K562 (cell line): Measurements from ENCODE around the gene RASL10B. TPM values are rescaled to one million over a fixed set of nuclear protein-coding genes. Genes with fewer than 3 reads are reported as not detected.

ENCODE experiments used
- CBX2 ChIP-seq: fragments of 200-600 bp; sonication (generic); IDR thresholded peaks from one replicate; pipeline ENCODE4 v1.6.1; 2012; ENCODE audit warnings: mild to moderate bottlenecking, low read length, inconsistent platforms; ENCODE audit not compliant: insufficient read depth, poor library complexity, severe bottlenecking
- CTCFL ChIP-seq: IDR thresholded peaks from 2 replicates; pipeline ENCODE4 v1.6.1; 2011; ENCODE audit warnings: borderline replicate concordance, low read depth, mild to moderate bottlenecking, moderate library complexity, low read length; ENCODE audit not compliant: insufficient read depth, poor library complexity, severe bottlenecking
- DACH1 ChIP-seq: fragments of 450-650 bp; IDR thresholded peaks from 2 replicates; pipeline ENCODE4 v1.6.1; 2018; ENCODE audit not compliant: partially characterized antibody
- ETV1 ChIP-seq: fragments of 450-650 bp; conservative IDR thresholded peaks from 2 replicates; pipeline ENCODE4 v1.6.1; 2016; ENCODE audit warnings: missing genetic modification characterization, control low read depth, low read depth, missing compliant biosample characterization
- FIP1L1 ChIP-seq: fragments of 200-400 bp; formaldehyde crosslinking; IDR thresholded peaks from 2 replicates; pipeline ENCODE4 v1.6.1; 2018; ENCODE audit warnings: mild to moderate bottlenecking, low read depth, low read length; ENCODE audit not compliant: poor library complexity, severe bottlenecking
- HIVEP1 ChIP-seq: fragments of 250-450 bp; sonication (Bioruptor Pico); IDR thresholded peaks from 2 replicates; pipeline ENCODE4 v1.4.0; 2020; ENCODE audit warnings: mild to moderate bottlenecking
- KAT8 ChIP-seq: fragments of 450-650 bp; IDR thresholded peaks from 2 replicates; pipeline ENCODE4 v1.6.1; 2016; ENCODE audit warnings: low read depth, mild to moderate bottlenecking
- KLF16 ChIP-seq: IDR thresholded peaks from 2 replicates; pipeline ENCODE4 v1.6.1; 2016; ENCODE audit warnings: antibody characterized with exemption
- MCM7 ChIP-seq, 2 experiments: fragments of 450-650 bp; IDR thresholded peaks; 2 replicates each; pipeline ENCODE4 v1.6.1; 2016 to 2018
- NR2C2 ChIP-seq, 2 experiments: fragments of 200-800 bp in 1 of 2; sonication (Bioruptor generic) in 1 of 2; sonication (generic) in 1 of 2; formaldehyde crosslinking in 1 of 2; IDR thresholded peaks; 2 replicates each; pipeline versions ENCODE4 v1.6.1 to v1.8.0; 2016 to 2022; ENCODE audit warnings: mild to moderate bottlenecking in 1 of 2, missing compliant biosample characterization in 1 of 2, missing genetic modification characterization in 1 of 2, missing genetic modification reagents in 1 of 2
- SMC3 ChIP-seq: conservative IDR thresholded peaks from 2 replicates; pipeline ENCODE4 v1.6.1; 2011; ENCODE audit warnings: low read depth, low read length, improper control_type of control experiment; ENCODE audit not compliant: insufficient read depth
- TFE3 ChIP-seq: fragments of 450-650 bp; formaldehyde crosslinking; IDR thresholded peaks from 2 replicates; pipeline ENCODE4 v1.4.0; 2020; ENCODE audit warnings: mild to moderate bottlenecking, mixed read lengths
- ZNF197 ChIP-seq: fragments of 200-800 bp; sonication (Bioruptor generic); IDR thresholded peaks from 2 replicates; pipeline ENCODE4 v1.6.1; 2016; ENCODE audit warnings: low read depth, missing genetic modification characterization, missing compliant biosample characterization
- polyA plus RNA-seq, 8 experiments: library from polyadenylated mRNA; depleted of rRNA in 4 of 8; stranded (reverse) in 5 of 8; unstranded in 3 of 8; fragments of >200 nt; fragmentation: Nextera tagmentation in 2 of 8; fragmentation: Illumina TruSeq in 1 of 8; extraction: Ambion mirVana in 2 of 8; extraction: Trizol in 1 of 8; gene quantifications; 2 replicates each; pipeline versions ENCODE4 v1.2.1 to v1.2.3, GENCODE V29; 2011 to 2014; ENCODE audit warnings: inconsistent platforms in 1 of 8, missing spikeins in 1 of 8
- total RNA-seq, 7 experiments: library from RNA; depleted of rRNA in 6 of 7; stranded (reverse); fragments of >200 nt in 6 of 7; fragmentation: Illumina TruSeq in 2 of 7; extraction: Trizol in 2 of 7; gene quantifications; 2 replicates each; pipeline versions ENCODE4 v1.2.1 to v1.2.3, GENCODE V29; 2011 to 2021; ENCODE audit warnings: low replicate concordance in 1 of 7
- TF ChIP-seq, protein P1 (sequence below): fragments of 250-450 bp; sonication (Bioruptor Pico); IDR thresholded peaks from 2 replicates; pipeline ENCODE4 v1.9.0; 2021; ENCODE audit warnings: mild to moderate bottlenecking, inconsistent platforms
- TF ChIP-seq, protein P2 (sequence below): fragments of 250-450 bp; sonication (Bioruptor Pico); IDR thresholded peaks from 2 replicates; pipeline ENCODE4 v1.8.0; 2022; ENCODE audit warnings: inconsistent platforms, mild to moderate bottlenecking, moderate library complexity, borderline replicate concordance
- TF ChIP-seq, protein P3 (sequence below): IDR thresholded peaks from 2 replicates; pipeline ENCODE4 v1.6.1; 2012; ENCODE audit warnings: low read depth, low read length, improper control_type of control experiment, borderline replicate concordance

The RASL10B gene
- total and polyA plus RNA-seq, 9 of the 15 experiments (the other 6 are each of a cell fraction or from before 2014, with no cell fraction given): 0.04 to 0.31 (median 0.14) TPM; not detected in 2

DNA sequence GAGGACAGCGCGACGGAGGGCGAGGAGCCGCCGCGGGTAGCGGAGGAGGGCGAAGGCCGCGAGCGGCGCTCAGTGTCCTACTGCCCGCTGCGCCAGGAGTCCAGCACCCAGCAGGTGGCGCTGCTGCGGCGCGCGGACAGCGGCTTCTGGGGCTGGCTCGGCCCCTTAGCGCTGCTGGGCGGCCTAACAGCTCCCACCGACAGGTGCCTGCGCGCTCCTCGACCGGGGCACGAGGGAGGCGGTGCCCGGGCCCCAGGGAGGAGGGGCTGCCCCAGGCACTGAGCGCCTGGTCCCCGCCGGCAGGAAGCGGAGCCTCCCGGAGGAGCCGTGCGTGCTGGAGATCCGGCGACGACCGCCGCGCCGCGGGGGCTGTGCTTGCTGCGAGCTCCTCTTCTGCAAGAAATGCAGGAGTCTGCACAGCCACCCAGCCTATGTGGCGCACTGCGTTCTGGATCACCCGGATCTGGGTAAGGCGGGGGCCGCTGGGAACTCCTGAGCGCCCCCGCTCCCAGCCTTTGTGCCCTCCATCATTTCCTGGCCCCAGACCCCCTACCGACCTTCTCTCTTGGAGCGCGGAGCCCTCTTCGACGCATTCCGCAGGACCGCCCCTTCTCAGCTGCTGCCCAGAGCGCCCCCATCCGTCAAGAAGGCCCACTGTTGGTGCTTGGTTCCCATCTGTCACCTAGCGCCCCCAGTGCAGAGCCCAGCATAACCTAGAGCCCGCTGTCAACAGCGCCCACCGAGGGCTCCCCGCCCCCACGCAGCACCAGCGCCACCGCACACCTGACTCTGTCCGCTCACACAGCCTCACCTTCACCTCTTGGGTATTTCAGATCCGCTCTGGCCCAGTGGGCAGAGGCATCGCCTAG, 32.9 kb downstream of the RASL10B start (continued):
- TF ChIP-seq NR2C2 (CRISPR knock-in tag; IDR thresholded peaks at IDR 0.05) (no peak), NR2C2 (tag; IDR thresholded peaks at IDR 0.05) (0 out of 2 replicates have a peak, but pooled peaks have one; percentile 26), KAT8 (no peak), TFE3 (CRISPR knock-in tag) (no peak), DACH1 (no peak), FIP1L1 (peak; percentile 61), MCM7 (IDR thresholded peaks at IDR 0.05) (no peak), SMC3 (peak; percentile 93), ETV1 (tag) (no peak), CBX2 (no peak), CTCFL (peak; percentile 64), ZNF197 (CRISPR knock-in tag) (no peak), HIVEP1 (no peak), KLF16 (peak; percentile 36; the same call in 1 of the 2 replicates)
- TF ChIP-seq, protein P1, sequence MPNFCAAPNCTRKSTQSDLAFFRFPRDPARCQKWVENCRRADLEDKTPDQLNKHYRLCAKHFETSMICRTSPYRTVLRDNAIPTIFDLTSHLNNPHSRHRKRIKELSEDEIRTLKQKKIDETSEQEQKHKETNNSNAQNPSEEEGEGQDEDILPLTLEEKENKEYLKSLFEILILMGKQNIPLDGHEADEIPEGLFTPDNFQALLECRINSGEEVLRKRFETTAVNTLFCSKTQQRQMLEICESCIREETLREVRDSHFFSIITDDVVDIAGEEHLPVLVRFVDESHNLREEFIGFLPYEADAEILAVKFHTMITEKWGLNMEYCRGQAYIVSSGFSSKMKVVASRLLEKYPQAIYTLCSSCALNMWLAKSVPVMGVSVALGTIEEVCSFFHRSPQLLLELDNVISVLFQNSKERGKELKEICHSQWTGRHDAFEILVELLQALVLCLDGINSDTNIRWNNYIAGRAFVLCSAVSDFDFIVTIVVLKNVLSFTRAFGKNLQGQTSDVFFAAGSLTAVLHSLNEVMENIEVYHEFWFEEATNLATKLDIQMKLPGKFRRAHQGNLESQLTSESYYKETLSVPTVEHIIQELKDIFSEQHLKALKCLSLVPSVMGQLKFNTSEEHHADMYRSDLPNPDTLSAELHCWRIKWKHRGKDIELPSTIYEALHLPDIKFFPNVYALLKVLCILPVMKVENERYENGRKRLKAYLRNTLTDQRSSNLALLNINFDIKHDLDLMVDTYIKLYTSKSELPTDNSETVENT: peak; percentile 55; the same call in 1 of the 2 replicates
- TF ChIP-seq, protein P2, sequence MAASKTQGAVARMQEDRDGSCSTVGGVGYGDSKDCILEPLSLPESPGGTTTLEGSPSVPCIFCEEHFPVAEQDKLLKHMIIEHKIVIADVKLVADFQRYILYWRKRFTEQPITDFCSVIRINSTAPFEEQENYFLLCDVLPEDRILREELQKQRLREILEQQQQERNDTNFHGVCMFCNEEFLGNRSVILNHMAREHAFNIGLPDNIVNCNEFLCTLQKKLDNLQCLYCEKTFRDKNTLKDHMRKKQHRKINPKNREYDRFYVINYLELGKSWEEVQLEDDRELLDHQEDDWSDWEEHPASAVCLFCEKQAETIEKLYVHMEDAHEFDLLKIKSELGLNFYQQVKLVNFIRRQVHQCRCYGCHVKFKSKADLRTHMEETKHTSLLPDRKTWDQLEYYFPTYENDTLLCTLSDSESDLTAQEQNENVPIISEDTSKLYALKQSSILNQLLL (CRISPR knock-in tag): no peak
- TF ChIP-seq, protein P3, sequence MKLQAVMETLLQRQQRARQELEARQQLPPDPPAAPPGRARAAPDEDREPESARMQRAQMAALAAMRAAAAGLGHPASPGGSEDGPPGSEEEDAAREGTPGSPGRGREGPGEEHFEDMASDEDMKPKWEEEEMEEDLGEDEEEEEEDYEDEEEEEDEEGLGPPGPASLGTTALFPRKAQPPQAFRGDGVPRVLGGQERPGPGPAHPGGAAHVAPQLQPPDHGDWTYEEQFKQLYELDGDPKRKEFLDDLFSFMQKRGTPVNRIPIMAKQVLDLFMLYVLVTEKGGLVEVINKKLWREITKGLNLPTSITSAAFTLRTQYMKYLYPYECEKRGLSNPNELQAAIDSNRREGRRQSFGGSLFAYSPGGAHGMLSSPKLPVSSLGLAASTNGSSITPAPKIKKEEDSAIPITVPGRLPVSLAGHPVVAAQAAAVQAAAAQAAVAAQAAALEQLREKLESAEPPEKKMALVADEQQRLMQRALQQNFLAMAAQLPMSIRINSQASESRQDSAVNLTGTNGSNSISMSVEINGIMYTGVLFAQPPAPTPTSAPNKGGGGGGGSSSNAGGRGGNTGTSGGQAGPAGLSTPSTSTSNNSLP: no peak
